T-helper 1 cell (primary cell): ENCODE data around the gene KREMEN1.
A peak's percentile ranks its signal among the peaks of the same experiment; 100 is the strongest.

Experiments used
- DNase-seq, 5 donors: peaks; one replicate each; pipeline ENCODE4 v3.0.0-alpha.2; 2012 to 2020

The KREMEN1 gene

DNA sequence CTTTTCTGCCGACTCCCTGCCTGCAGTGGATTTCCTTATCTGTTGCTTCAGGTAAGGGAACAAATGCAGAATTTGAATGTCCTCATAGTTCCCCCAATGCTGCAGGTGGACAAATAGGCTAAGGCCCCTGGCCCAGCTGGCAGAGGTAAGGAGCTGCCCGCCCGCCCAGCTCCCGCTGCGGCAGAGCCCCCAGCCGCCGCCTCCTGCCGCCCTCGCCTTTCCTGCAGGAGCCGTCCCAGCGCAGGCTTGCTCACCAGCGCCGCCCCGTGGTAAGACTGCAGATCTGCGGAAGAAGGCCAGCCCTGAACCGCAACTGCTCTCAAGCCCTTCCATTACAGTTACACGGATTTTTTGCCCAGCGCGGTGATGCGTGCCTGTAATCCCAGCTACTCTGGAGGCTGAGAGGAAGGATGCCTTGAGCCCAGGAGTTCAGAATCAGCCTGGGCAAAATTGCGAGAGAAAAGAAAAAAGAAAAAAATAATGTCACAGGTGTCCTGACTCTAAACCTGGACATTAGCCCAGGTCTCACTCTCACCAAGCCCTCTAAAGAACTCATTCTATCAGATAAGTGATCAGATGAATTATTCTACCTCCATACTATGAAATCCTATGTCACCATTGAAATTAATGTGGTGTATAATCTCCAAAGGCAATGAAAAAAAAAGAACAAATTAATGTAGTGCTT lies 81.7 kb downstream of the KREMEN1 start:
- peak; percentile 38 to 64 (median 47) for DNase-seq

DNA sequence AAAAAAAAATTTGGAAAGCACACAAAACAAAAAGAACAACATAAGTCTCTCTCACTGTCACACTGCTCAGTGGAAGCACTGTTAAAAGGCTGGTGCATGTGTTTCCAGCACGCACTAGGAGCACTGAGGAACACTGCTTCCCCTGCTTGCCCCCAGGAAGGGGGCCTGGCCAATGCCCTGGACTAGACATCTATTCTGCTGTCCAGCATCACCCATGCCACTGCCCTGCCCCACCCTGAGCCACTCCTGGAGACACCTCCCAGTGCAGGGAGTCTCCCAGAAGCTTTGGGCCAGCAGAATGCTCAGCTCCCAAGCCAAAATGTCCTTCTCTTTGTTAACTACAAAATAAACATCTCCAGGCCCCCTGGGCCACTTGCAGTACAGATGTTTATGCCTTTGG lies 83.1 kb downstream of the KREMEN1 start:
- DNase-seq = no peak

DNA sequence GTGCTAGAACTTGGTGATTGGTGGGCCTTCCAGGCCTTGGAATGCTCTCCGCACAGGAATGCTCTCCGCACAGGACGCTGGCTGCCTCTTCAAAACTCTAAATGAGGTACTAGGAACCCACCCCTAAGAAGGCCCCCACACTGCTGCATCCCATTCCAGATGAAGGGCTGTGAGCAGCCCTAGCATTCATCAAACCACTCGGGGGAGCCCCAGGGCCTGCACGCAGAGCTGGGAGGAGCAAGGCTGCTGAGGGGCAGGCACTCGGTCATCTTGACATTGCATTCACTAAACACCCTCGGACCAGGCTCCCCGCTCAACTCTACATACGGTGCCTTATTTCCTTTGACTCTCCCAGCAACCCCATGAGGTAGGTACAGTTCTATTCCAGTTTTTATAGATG lies 83.7 kb downstream of the KREMEN1 start:
- no peak for DNase-seq

DNA sequence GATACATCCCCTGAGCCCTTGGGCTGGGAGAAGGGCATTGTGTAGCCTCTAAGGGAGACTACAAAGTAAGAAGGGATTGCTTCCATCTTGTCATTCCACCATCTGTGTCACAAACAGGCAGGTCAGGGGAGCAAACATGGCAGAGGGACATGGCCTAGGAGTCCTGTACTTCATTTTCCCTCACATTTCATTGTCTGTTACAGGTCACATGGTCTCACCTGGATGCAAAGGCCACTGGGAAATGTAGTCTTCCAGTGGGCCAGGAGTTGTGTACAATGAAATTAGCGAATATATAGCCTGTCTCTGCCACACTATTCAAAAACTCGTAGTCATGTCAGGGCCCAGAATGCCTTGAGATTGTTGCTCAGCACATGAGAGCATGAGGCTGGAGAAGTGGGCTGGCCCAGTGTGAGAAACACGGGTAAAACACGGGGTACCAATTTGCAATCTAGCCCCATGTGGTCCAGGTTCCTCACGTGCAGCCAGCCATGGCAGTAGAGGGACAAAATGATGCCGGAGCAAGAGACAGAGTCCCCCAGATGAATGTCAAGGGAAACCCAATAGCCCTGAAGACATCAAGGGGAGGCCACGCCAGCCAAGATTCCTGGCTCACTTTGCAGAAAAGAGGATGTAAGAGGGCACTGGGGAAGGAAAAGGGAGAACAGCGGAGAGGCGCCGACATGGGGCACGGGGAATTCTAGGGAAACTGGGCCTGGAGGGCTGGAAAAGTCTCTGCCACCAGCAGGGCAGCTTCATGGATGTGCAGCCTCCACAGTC lies 85.1 kb downstream of the KREMEN1 start:
- no peak for DNase-seq

DNA sequence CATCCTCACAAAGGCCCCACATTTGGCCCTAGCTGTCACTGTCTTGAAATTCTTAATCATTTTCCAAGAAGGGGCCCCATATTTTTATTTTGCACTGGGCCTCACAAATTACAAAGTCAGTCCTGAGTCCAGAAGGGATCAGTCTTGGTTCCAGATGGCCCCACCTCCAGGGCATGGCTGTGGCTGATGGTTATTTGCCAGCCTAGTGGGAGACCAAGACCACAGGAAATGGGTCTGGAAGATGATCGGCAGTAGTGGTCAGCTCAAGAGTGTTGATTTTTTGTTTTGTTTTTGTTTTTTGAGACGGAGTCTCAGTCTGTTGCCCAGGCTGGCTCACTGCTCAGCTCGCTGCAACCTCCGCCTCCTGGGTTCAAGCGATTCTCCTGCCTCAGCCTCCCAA lies 85.7 kb downstream of the KREMEN1 start:
- no peak for DNase-seq

DNA sequence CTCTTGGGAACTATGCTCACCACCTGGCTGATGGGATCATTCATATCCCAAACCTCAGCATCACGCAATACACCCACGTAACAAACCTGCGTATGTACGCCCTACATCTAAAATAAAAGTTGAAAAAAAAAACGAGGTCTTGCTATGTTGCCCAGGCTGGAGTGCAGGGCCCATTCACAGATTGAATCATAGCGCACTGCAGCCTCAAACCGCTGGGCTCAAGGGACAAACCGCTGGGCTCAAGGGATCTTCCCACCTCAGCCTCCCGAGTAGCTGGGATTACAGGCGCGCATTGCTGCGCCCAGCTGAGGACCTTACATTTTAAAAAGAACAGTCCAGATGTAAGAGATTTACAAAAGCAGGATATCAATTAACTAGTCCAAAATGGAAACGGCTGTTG lies 91.0 kb downstream of the KREMEN1 start:
- no peak for DNase-seq

DNA sequence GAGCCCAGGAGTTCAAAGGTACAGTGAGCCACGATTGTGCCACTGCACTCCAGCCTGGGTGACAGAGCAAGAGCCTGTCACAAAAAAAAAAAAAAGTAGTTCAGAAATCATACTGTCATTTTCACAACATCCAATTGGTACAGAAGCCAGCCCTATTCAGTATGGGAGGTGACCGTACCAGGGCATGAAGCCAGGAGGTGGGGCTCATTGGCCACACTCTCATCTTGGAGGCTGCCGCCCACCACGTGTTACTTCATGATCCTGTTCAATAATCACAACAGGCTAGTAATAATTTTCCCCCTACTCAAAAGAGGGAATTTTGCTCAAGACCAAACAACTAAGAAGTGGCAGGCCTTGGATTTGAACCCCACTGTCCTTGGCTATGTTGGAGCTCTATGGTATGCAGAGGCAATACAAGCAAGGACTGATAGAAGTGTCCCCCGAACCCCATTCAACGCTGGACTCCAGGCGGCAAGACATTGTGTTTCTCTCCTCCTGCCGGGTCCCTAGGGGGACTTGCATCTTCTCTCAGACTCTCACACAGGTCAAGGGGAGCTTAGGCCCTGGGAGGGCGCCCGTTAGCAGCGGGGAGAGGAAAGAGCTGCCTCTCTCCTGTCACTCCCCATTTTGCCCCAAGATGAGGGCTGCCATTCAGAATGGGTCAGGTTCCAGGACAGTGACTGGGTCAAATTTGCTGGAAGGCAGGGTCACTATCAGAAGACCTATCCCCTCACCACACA lies 92.7 kb downstream of the KREMEN1 start:
- no peak for DNase-seq

DNA sequence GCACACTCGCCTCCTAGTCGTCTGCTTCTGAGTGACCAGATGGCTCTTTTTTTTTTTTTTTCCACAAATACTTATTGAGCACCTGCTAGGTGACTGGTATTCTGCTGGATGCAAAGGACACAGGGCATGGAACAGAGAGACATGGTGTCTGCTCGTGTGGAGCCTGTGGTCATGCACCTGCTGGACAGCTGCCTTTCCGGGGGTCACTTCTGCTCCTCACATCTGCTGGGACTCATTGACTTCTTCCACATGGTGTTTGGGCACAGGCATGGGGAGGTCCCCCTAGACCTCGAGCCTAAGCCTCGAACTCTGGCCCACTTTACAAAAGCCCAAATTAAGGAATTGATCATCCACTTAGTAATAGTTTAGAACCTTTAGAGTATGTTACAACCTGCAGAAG lies 93.3 kb downstream of the KREMEN1 start:
- DNase-seq = no peak

DNA sequence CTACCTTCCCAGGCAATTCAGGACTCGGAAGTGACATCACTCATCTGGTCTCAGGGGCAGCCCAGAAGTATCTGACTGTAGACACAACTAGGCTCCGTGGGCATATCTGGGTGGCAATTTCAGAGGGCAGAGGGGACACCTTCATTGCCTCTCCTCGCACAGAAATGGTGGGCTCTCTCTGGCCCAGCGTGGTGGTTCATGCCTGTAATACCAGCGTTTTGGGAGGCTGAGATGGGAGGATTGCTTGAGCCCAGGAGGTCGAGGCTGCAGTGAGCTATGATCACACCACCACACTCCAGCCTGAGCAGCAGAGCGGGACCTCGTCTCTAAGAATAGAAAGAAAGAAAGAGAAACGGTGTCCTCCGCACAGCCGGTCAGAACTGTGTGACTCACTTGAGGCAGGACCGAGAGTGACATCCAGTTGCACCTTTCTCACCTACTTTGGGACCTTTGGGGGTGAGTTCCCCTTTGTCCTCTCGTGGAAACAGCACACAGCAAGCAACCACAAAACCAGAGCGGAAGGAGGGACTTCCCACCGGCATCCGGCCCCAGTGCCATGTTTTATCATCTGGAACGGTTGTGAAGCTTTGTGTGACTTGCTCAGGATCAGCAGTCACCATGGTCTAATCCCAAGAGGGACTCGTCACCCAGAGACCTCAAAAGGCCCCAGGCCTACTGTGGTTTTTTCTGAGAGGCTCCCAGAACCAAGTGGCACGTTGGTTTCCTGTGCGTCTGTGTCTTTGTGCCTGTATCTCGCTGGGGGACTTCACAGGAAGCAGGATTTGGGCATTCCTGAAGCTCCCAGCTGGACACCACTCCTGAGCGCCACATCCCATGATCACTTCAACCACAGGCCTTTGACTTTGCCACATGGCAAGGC lies 94.4 kb downstream of the KREMEN1 start:
- DNase-seq = peak in 2 of 5 donors; percentile 3 to 77

DNA sequence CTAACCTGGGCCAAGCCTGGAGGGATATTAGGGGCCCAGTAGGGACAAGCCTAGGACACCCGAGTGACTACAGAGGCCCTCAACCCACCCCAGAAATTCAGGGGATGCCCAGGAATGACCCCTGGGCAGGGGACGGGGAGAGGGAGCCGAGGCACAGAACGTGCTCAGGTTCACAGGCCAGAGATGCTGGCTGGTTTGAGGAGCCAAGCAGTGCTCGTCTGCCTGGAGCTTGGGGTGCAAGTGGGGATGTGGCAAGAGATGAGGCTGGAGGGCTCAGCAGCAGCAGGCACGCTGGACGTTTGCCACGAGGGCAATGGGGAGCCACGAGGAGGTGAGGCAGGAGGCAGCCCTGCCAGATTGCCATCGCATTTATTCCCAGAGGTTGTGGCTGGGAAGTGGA lies 98.9 kb downstream of the KREMEN1 start:
- DNase-seq = no peak

DNA sequence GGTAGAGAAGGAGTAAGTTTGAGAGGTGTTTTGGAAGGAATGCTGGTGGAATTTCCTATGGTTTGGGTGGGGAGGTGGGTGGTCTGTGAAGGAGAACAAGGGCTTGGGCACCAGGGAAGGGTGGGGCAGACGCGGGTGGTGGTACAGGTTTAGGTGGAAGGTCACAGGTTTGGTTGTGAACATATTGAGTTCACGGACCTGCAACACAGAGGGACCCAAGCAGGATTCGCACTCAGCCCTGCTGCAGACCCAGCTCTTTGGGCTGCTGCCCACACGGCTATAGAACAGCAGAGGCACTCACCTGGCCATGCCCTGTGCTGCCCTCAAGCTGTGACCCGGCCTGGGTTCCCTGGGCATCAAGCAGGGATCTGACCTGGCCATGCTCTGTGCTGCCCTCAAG lies 99.4 kb downstream of the KREMEN1 start:
- no peak for DNase-seq

DNA sequence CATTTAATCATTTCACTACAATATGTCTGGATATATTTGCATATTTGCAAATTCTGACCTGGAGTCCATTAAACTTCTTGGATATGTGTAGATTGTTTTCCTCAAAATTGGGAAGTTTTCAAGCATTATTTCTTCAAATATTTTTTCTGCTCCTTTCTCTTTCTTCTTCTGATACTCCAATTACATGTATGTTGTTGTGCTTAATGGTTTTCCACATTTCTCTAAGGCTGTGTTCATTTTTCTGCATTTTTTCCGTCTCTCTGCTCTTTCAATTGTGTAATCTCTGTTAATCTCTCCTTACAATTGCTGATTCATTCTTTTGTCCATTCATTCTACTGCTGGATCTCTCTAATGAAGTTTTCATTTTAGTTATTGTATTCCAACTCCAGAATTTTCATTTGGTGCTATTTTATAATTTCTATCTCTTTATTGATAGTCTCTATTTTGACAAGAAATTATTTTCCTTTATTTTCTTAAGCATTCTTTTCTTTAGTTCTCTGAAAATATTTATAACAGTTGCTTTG lies 102.5 kb downstream of the KREMEN1 start:
- no peak for DNase-seq

DNA sequence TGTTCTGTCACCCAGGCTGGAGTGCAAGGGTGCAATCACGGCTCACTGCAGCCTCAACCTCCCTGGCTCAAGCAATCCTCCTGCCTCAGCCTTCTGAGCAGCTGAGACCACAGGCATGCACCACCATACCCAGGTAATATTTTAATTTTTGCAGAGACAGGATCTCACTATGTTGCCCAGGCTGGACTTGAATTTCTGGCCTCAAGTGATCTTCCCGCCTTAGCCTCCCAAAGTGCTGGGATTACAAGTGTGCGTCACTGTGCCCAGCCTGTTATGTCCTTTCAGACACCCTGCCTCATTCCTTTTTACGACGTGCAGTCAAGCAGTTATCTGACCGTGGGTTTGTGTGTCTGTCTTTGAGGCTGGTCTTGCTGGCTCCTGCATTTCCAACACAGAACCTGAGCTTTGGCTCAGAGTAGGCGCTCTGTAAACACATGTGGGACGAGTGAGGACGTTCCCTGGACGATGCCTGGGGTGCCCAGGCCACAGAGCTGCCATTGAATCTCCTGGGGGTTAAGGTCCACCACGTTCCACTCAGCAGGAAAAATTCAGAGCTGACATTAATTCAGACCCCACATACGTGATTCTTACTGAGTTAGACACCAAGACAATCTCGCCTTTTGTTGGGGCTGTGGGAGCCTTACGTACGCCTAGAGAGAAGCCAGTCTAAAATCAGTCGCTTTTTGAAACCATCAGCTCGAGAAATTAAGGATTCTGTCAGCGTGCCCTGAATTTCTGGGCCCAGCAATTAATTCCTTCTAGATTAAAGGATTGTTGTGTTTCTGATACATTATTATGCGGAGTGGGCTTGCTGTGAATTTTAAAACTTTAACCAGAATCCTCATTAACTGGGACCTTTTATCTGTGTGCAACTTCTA lies 111.4 kb downstream of the KREMEN1 start:
- DNase-seq = no peak

DNA sequence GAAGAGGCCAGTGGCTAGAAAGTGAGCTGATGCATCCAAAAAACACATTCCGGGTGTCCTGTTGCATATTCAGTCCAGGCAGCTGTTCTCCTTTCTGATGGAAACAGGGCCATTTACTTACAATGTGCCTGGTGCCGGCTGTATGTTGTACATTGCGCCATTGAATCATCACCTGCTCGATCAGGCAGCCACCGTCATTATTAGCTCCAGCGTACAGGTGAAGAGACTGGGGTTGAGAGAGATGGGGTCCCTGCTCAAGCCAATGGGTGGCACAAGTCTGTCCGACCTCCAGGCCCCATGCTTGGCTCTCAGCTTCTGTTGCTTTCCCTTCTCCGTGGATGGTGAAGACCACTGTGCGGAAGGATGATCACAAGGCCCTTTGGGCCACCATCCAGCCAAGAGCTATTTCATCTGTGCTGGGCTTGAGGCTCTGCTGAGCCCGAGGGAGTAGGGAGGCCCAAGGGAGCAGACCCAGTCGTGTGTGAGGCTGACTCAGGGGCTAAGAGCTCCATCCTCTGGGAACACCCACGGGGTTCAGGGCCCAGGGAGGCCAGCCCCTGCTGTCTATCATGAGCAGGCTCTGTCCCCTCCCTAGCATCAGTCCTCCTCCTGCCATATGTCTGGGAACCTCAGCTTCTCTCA lies 112.1 kb downstream of the KREMEN1 start:
- no peak for DNase-seq

DNA sequence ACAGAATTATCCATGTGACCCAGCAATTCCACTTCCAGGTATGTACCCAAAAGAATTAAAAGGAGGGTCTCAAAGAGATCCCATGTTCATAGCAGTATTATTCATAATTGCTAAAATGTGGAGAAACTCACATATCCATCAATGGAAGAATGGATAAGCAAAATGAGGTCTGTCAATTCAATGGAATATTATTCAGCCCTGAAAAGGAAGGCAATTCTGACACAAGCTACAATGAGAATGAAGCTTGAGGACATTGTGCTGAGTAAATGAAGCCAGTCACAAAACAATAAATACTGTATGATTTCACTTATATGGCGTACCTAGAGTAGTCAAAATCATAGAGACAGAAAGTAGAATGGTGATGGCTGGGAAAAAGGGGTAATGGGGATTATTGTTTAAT lies 113.5 kb downstream of the KREMEN1 start:
- no peak for DNase-seq

DNA sequence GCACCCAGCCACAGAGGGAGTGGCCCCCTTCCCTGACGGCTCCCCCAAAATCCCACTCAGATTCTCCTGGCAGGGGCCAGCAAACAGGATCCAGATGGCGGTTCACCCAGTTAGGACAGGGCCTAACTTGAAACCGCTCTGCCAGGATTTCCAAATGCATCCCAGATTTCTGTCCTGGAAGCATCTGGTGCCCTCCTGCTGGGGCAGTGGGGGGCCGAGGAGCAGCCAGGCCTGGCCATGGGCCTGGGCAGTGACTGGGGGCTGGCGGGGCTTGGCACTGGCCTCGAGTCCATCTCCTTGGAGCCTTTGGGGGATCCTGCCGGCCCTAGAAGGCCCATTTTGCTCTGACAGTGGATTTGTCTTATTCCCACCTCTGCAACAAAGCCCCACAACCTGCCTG lies 115.0 kb downstream of the KREMEN1 start:
- no peak for DNase-seq

DNA sequence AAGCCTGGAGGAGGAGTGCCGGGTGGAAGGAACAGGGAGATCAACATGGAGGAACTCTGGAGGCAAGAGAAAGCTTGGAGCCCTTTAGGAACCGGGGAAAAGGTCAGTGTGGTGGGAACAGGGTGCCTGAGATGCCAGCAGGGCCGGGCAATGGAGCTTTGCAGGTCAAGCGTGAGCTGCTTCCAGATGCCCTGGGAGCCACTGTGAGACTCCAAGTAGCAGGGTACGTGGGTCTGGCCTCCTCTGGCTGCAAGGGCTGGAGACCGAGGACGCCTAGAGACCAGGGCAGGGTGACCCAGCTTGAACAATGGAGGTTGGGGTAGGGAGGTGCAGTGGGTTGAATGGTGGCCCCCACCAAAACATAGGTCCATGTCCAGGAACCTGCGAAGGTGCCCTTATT lies 117.2 kb downstream of the KREMEN1 start:
- no peak for DNase-seq

DNA sequence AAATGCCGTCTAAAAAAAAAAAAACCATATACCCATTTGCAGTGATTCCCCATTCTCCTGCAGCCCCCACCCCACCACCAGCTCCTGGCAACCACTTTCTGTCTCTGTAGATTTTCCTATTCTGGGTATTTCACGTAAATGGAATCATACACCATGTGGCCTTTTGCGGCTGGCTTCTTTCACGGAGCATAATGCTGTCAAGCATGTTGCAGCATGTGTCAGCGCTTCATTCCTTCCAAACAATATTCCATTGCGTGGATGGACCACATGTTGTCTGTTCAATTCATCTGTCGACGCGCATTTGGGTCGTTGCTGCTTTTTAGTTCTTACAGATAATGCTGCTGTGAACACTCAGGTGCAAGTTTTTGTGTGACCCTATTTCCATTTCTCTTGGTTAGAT lies 118.1 kb downstream of the KREMEN1 start:
- DNase-seq = no peak

DNA sequence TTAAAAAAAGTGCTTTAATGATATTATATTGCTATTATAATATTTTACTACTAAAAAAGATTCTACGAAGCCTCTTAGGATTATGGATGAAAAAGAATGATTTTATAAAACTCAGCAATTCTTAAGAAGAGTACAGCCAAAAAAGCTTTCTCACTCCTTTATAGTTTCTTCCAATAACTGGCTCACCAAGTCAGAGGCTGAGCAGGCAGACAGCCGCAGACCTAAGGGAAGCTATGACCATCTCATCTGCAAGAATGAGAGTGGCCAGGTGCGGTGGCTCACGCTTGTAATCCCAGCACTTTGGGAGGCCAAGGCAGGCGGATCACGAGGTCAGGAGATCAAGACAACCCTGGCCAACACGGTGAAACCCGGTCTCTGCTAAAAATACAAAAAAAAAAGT lies 120.2 kb downstream of the KREMEN1 start:
- no peak for DNase-seq

DNA sequence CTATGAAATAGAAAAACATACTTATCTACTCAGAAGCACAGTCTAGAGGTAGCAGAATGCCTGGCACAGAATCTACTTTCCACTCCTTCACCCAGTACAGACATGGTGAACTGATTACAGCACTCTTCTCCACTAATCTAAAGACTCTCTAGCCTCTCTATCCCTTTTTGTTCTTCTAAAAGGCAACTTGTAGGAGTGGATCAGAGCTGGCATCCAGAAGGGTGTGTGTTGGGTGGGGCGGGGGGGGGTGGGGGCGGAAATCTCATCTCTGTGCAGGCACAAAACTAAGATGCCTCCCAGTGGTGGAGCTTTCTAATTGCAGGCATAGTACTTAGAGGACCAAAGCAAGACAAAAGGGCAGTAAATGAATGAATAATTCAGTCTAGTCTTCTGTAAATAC lies 121.3 kb downstream of the KREMEN1 start:
- DNase-seq = no peak
